WERI-Rb-1 (cell line): ENCODE results near the gene CHD3.

Source experiments
- DNase-seq: peaks from one replicate; pipeline ENCODE4 v3.0.0-alpha.2; 2020
- H3K27ac ChIP-seq: fragments of 250-450 bp; sonication (Bioruptor Pico); 2 replicates; pipeline ENCODE4 v1.5.1; 2020; ENCODE audit warnings: mild to moderate bottlenecking, moderate library complexity
- H3K27me3 ChIP-seq: fragments of 250-450 bp; sonication (Bioruptor Pico); 2 replicates; pipeline ENCODE4 v1.5.1; 2021; ENCODE audit warnings: mild to moderate bottlenecking, low read depth, moderate library complexity; ENCODE audit not compliant: insufficient read depth, severe bottlenecking
- H3K36me3 ChIP-seq: fragments of 250-450 bp; sonication (Bioruptor Pico); 2 replicates; pipeline ENCODE4 v1.5.1; 2020; ENCODE audit warnings: mild to moderate bottlenecking, moderate library complexity
- H3K4me3 ChIP-seq: 2 replicates; pipeline ENCODE4 v1.5.1; 2011; ENCODE audit warnings: low read depth, mild to moderate bottlenecking, control low read depth, low read length
- H3K9me3 ChIP-seq: fragments of 250-450 bp; sonication (Bioruptor Pico); 2 replicates; pipeline ENCODE4 v1.5.1; 2021; ENCODE audit warnings: mild to moderate bottlenecking, moderate library complexity; ENCODE audit not compliant: severe bottlenecking
- CTCF ChIP-seq: IDR thresholded peaks from 2 replicates; pipeline ENCODE4 v1.5.1; 2011; ENCODE audit warnings: low read depth, mild to moderate bottlenecking, control low read depth, inconsistent platforms, low read length

The CHD3 gene

GRCh38 chr17:7888184-7888920 is at the start of gene CHD3:
TSS of gene CHD3 (plus strand) at chr17:7888789. CDS start at chr17:7889001, 212 bp downstream.
- no peak for DNase-seq
- H3K27me3 ChIP-seq, result no peaks in the 10 kb centered on the region
- H3K4me3 ChIP-seq, result peak within 1 kb of the TSS; percentile 77
- H3K36me3 ChIP-seq, result peaks cover 27% of the 10 kb centered on the region
- no peak for TF ChIP-seq CTCF
- no peaks in the 10 kb centered on the region for H3K9me3 ChIP-seq
- peak within 1 kb of the TSS; percentile 90 for H3K27ac ChIP-seq

GRCh38 chr17:7839190-7839875 is 49.3 kb upstream of the CHD3 start:
- H3K27me3 ChIP-seq, result no peaks in the 10 kb centered on the region
- DNase-seq, result no peak
- no peaks in the 10 kb centered on the region; the same call in 1 of the 2 replicates for H3K36me3 ChIP-seq
- H3K4me3 ChIP-seq, result no peak overlapping the region
- TF ChIP-seq CTCF, result no peak
- peak overlapping the region; percentile 89 for H3K27ac ChIP-seq
- no peaks in the 10 kb centered on the region for H3K9me3 ChIP-seq

- no peak for TF ChIP-seq CTCF
- no peak overlapping the region for H3K4me3 ChIP-seq
- DNase-seq, result no peak
- H3K9me3 ChIP-seq, result no peaks in the 10 kb centered on the region
- H3K27me3 ChIP-seq, result no peaks in the 10 kb centered on the region
- peak overlapping the region; percentile 89 for H3K27ac ChIP-seq
- no peaks in the 10 kb centered on the region; the same call in 1 of the 2 replicates for H3K36me3 ChIP-seq
These were observed 48.7 kb upstream of the CHD3 start for GRCh38 chr17:7839876-7840261.

- Histone ChIP-seq H3K27ac (peak overlapping the region; percentile 89), H3K36me3 (peaks cover 3% of the 10 kb centered on the region), H3K9me3 (no peaks in the 10 kb centered on the region), H3K4me3 (no peak overlapping the region), H3K27me3 (no peaks in the 10 kb centered on the region)
- DNase-seq, result no peak
- TF ChIP-seq CTCF, result no peak
These were observed 48.1 kb upstream of the CHD3 start for GRCh38 chr17:7840441-7840840.

- TF ChIP-seq CTCF, result no peak
- peak overlapping the region; percentile 89 for H3K27ac ChIP-seq
- no peaks in the 10 kb centered on the region for H3K9me3 ChIP-seq
- no peak for DNase-seq
- H3K4me3 ChIP-seq, result peak overlapping the region; percentile 58
- H3K36me3 ChIP-seq, result peaks cover 6% of the 10 kb centered on the region
- no peaks in the 10 kb centered on the region for H3K27me3 ChIP-seq
These were observed 47.7 kb upstream of the CHD3 start for GRCh38 chr17:7840875-7841274.
